Endothelial cell of umbilical vein (primary cell): ENCODE results near the gene ABCG5. TPM values are rescaled to one million over a fixed set of nuclear protein-coding genes. Genes with fewer than 3 reads are reported as not detected.

Source experiments
- BruUV-seq: library from RNA; stranded (reverse); fragments of 400-500 nt; replicated peaks from 2 replicates; lab custom pipeline; 2021; lab: Mats Ljungman, UMichigan
- CTCF ChIA-PET: fragments of 300-600, 350-600 bp; sonication (Branson Sonifier 250); formaldehyde crosslinking; loops from one replicate; lab custom pipeline; 2021; ENCODE audit warnings: antibody characterized with exemption, inconsistent platforms; lab: Charles Lee
- POLR2A ChIA-PET: fragments of 300-600, 350-600 bp; sonication (Branson Sonifier 250); formaldehyde crosslinking; loops from one replicate; lab custom pipeline; 2021; ENCODE audit warnings: antibody characterized with exemption, inconsistent platforms; lab: Charles Lee
- DNase-seq: peaks from one replicate; pipeline ENCODE4 v3.0.0-alpha.2; 2011; ENCODE audit warnings: low read depth, low spot score
- FAIRE-seq: peaks from 2 replicates; lab custom pipeline; 2011; peaks lifted over from hg19 to GRCh38; lab: Jason Lieb, UNC
- H2AFZ ChIP-seq: 2 replicates; pipeline ENCODE4 v1.6.0; 2012; ENCODE audit warnings: low read depth, low read length, control low read depth, inconsistent platforms
- H3K27ac ChIP-seq: 2 replicates; pipeline ENCODE4 v1.5.1; 2011; ENCODE audit warnings: low read depth, mild to moderate bottlenecking, control low read depth, low read length, moderate library complexity; ENCODE audit not compliant: insufficient read depth
- H3K27me3 ChIP-seq, 2 experiments: 2 replicates each; pipeline versions ENCODE4 v1.6.0 to v1.6.1; 2011; ENCODE audit warnings: low read length in 2 of 2, mixed read lengths in 1 of 2; ENCODE audit not compliant: control insufficient read depth in 2 of 2, insufficient read depth in 2 of 2
- H3K36me3 ChIP-seq, 2 experiments: 2 replicates in 1 of 2; 3 replicates in 1 of 2; pipeline ENCODE4 v1.5.1; 2011; ENCODE audit warnings: low read length in 2 of 2, mild to moderate bottlenecking in 1 of 2, moderate library complexity in 1 of 2; ENCODE audit not compliant: control insufficient read depth in 2 of 2, insufficient read depth in 2 of 2; ENCODE audit errors: extremely low read depth in 1 of 2
- H3K4me1 ChIP-seq: 3 replicates; pipeline ENCODE4 v1.5.1; 2011; ENCODE audit warnings: mild to moderate bottlenecking, low read length; ENCODE audit not compliant: control insufficient read depth, insufficient read depth; ENCODE audit errors: extremely low read depth
- H3K4me2 ChIP-seq: 2 replicates; pipeline ENCODE4 v1.6.1; 2011; ENCODE audit warnings: low read length, control low read depth, mixed read lengths; ENCODE audit not compliant: insufficient read depth
- H3K4me3 ChIP-seq, 3 experiments: fragments of 200-600 bp in 1 of 3; sonication (generic), shearing (Covaris generic) in 1 of 3; replicated peaks in 1 of 3; 2 replicates each; pipeline ENCODE4 v1.5.1; 2011 to 2016; ENCODE audit warnings: control low read depth in 3 of 3, low read length in 3 of 3, mild to moderate bottlenecking in 2 of 3, inconsistent platforms in 1 of 3, low read depth in 1 of 3, moderate library complexity in 1 of 3; ENCODE audit not compliant: insufficient read depth in 1 of 3
- H3K79me2 ChIP-seq: 2 replicates; pipeline ENCODE4 v1.6.0; 2012; ENCODE audit warnings: low read length, inconsistent platforms; ENCODE audit not compliant: control insufficient read depth, insufficient read depth
- H3K9ac ChIP-seq: replicated peaks from 2 replicates; pipeline ENCODE3; 2011; ENCODE audit warnings: low read length, control low read depth; ENCODE audit not compliant: insufficient read depth; ENCODE audit errors: extremely low read depth
- H3K9me1 ChIP-seq: replicated peaks from 3 replicates; pipeline ENCODE4 v1.6.0; 2011; ENCODE audit warnings: mild to moderate bottlenecking, low read length; ENCODE audit not compliant: control insufficient read depth, insufficient read depth; ENCODE audit errors: extremely low read depth
- H3K9me3 ChIP-seq: replicated peaks from 2 replicates; pipeline ENCODE4 v1.5.1; 2012; ENCODE audit warnings: low read length, inconsistent platforms; ENCODE audit not compliant: control insufficient read depth, insufficient read depth
- H4K20me1 ChIP-seq: replicated peaks from 2 replicates; pipeline ENCODE3; 2011; ENCODE audit warnings: mild to moderate bottlenecking, low read length; ENCODE audit not compliant: control insufficient read depth, insufficient read depth; ENCODE audit errors: extremely low read depth
- CTCF ChIP-seq, 2 donors: IDR thresholded peaks; 1 replicate in 1 of 2; 2 replicates in 1 of 2; pipeline ENCODE4 v1.5.1; 2011; ENCODE audit warnings: low read length in 2 of 2, mild to moderate bottlenecking in 2 of 2, moderate library complexity in 2 of 2, control low read depth in 1 of 2, inconsistent platforms in 1 of 2, low read depth in 1 of 2; ENCODE audit not compliant: insufficient read depth in 1 of 2; ENCODE audit errors: extremely low read depth in 1 of 2
- EZH2 ChIP-seq: IDR thresholded peaks from 2 replicates; pipeline ENCODE4 v1.6.1; 2012; ENCODE audit warnings: borderline replicate concordance, low read depth, mild to moderate bottlenecking, moderate library complexity, low read length, inconsistent platforms; ENCODE audit not compliant: severe bottlenecking
- FOS ChIP-seq: IDR thresholded peaks from 2 replicates; pipeline ENCODE4 v1.6.1; 2011; ENCODE audit warnings: mild to moderate bottlenecking, low read length, moderate library complexity, borderline replicate concordance; ENCODE audit not compliant: insufficient read depth
- GATA2 ChIP-seq: IDR thresholded peaks from 2 replicates; pipeline ENCODE4 v1.7.0; 2011; ENCODE audit warnings: low read depth, mild to moderate bottlenecking, moderate library complexity, mixed read lengths, low read length; ENCODE audit not compliant: insufficient read length, insufficient read depth
- JUN ChIP-seq: IDR thresholded peaks from 2 replicates; pipeline ENCODE4 v1.6.1; 2011; ENCODE audit warnings: borderline replicate concordance, low read depth; ENCODE audit not compliant: insufficient read length, insufficient read depth
- MAX ChIP-seq: IDR thresholded peaks from 2 replicates; pipeline ENCODE4 v1.6.1; 2011; ENCODE audit not compliant: insufficient read depth, insufficient read length
- MYC ChIP-seq: IDR thresholded peaks from one replicate; pipeline ENCODE4 v1.6.1; 2011; ENCODE audit warnings: mild to moderate bottlenecking, low read depth, low read length
- POLR2A ChIP-seq: IDR thresholded peaks from 2 replicates; pipeline ENCODE4 v1.6.1; 2012; ENCODE audit warnings: low read depth, mild to moderate bottlenecking, control low read depth, low read length
- POLR2AphosphoS5 ChIP-seq: IDR thresholded peaks from 2 replicates; pipeline ENCODE4 v1.6.1; 2012; ENCODE audit warnings: low read depth, mild to moderate bottlenecking, control low read depth, low read length, moderate library complexity; ENCODE audit not compliant: insufficient read depth
- dilution Hi-C: fragments of 300-500 bp; cut with MboI; formaldehyde crosslinking; loops from one replicate; pipeline ENCODE4 v1.15.0; 2019; ENCODE audit warnings: low sequenced_read_pairs; ENCODE audit not compliant: extremely low pct_ligation_motif_present
- intact Hi-C: fragments of 100-400 bp; cut with micrococcal nuclease; formaldehyde crosslinking; loops from one replicate; pipeline ENCODE4 v1.10.0; 2022
- polyA plus RNA-seq, 4 experiments: library from polyadenylated mRNA; depleted of rRNA in 3 of 4; stranded (reverse) in 3 of 4; unstranded in 1 of 4; fragments of >200 nt; gene quantifications; 2 replicates each; pipeline versions ENCODE4 v1.2.1 to v1.2.3, GENCODE V29; 2011 to 2012; ENCODE audit warnings: missing spikeins in 1 of 4
- total RNA-seq: library from RNA; stranded (reverse); gene quantifications from 2 replicates; pipeline ENCODE4 v1.2.3, GENCODE V29; 2021

Gene ABCG5
- total and polyA plus RNA-seq, 2 donors (not counting 3 experiments of a cell fraction or from before 2014, with no cell fraction given), result not detected

GRCh38 chr2:43824951-43825493, 13.6 kb downstream of the ABCG5 start:
- H3K36me3 ChIP-seq, result no peaks in the 10 kb centered on the region
- H3K79me2 ChIP-seq, result no peaks in the 10 kb centered on the region
- H3K4me2 ChIP-seq, result no peak overlapping the region
- H3K27me3 ChIP-seq, result peaks cover 10 to 16% of the 10 kb centered on the region in 2 experiments
- no peak overlapping the region for H3K4me3 ChIP-seq
- FAIRE-seq, result no peak
- no peak overlapping the region for H2AFZ ChIP-seq
- no peaks in the 10 kb centered on the region for H4K20me1 ChIP-seq
- TF ChIP-seq MYC (no peak), POLR2AphosphoS5 (no peak), POLR2A (no peak), MAX (no peak), JUN (no peak), CTCF (IDR thresholded peaks at IDR 0.05; ENCODE audit: extremely low read depth in 1 of 2, insufficient read depth in 1 of 2, low read depth in 1 of 2, low read length in 2 of 2) (no peak), FOS (no peak), EZH2 (no peak), GATA2 (no peak)
- no peak overlapping the region for H3K9ac ChIP-seq
- no TSS peak for BruUV-seq
- POLR2A ChIA-PET, result no interaction called here
- no peaks in the 10 kb centered on the region for H3K9me3 ChIP-seq
- CTCF ChIA-PET, result interaction anchor here (1.2 kb wide), 1 partner anchor 11 kb away, joined by 3 read pairs; no protein-coding TSS in a partner anchor
- H3K27ac ChIP-seq, result no peak overlapping the region
- intact Hi-C loops, result no loop called here
- dilution Hi-C loops, result no loop called here
- DNase-seq, result no peak
- H3K9me1 ChIP-seq, result no peaks in the 10 kb centered on the region
- no peaks in the 10 kb centered on the region for H3K4me1 ChIP-seq
